Gastroesophageal sphincter (tissue), 3 donors: ENCODE measurements around the gene FOXN3.

Experiments used
- CTCF ChIP-seq, 4 experiments: fragments of 200-600 bp in 2 of 4; fragments of 450-650 bp in 2 of 4; sonication (generic) in 1 of 4; IDR thresholded peaks; one replicate each; pipeline ENCODE4 v1.5.1; 2017 to 2019; ENCODE audit warnings: antibody characterized with exemption in 4 of 4, mild to moderate bottlenecking in 2 of 4, moderate library complexity in 2 of 4
- POLR2AphosphoS5 ChIP-seq: sonication (generic); formaldehyde crosslinking; IDR thresholded peaks from one replicate; pipeline ENCODE4 v1.6.1; 2017; ENCODE audit warnings: antibody characterized with exemption

GRCh38 chr14:89227496-89227836, 189.6 kb downstream of the FOXN3 start:
- TF ChIP-seq CTCF (IDR thresholded peaks at IDR 0.05) (no peak), POLR2AphosphoS5 (no peak)
